K562 (cell line): ENCODE results near the gene LDB1. TPM values are rescaled to one million over a fixed set of nuclear protein-coding genes. Genes with fewer than 3 reads are reported as not detected.

Experiments
- POLR2H ChIP-seq: IDR thresholded peaks from 2 replicates; pipeline ENCODE4 v1.6.1; 2016; ENCODE audit warnings: missing genetic modification characterization, low read depth, mild to moderate bottlenecking, control low read depth, missing compliant biosample characterization, moderate library complexity
- PRPF4 ChIP-seq: fragments of 200-400 bp; formaldehyde crosslinking; IDR thresholded peaks from one replicate; pipeline ENCODE4 v1.6.1; 2017; ENCODE audit warnings: low read length, low read depth, mild to moderate bottlenecking; ENCODE audit not compliant: insufficient read depth, poor library complexity, severe bottlenecking
- SAFB ChIP-seq: fragments of 200-400 bp; formaldehyde crosslinking; IDR thresholded peaks from 2 replicates; pipeline ENCODE4 v1.6.1; 2017; ENCODE audit warnings: low read depth, low read length, borderline replicate concordance
- polyA plus RNA-seq, 8 experiments: library from polyadenylated mRNA; depleted of rRNA in 4 of 8; stranded (reverse) in 5 of 8; unstranded in 3 of 8; fragments of >200 nt; fragmentation: Nextera tagmentation in 2 of 8; fragmentation: Illumina TruSeq in 1 of 8; extraction: Ambion mirVana in 2 of 8; extraction: Trizol in 1 of 8; gene quantifications; 2 replicates each; pipeline versions ENCODE4 v1.2.1 to v1.2.3, GENCODE V29; 2011 to 2014; ENCODE audit warnings: inconsistent platforms in 1 of 8, missing spikeins in 1 of 8
- total RNA-seq, 7 experiments: library from RNA; depleted of rRNA in 6 of 7; stranded (reverse); fragments of >200 nt in 6 of 7; fragmentation: Illumina TruSeq in 2 of 7; extraction: Trizol in 2 of 7; gene quantifications; 2 replicates each; pipeline versions ENCODE4 v1.2.1 to v1.2.3, GENCODE V29; 2011 to 2021; ENCODE audit warnings: low replicate concordance in 1 of 7
- TF ChIP-seq, protein P1 (sequence below): fragments of 450-650 bp; IDR thresholded peaks from 2 replicates; pipeline ENCODE4 v1.6.1; 2016; ENCODE audit warnings: mild to moderate bottlenecking, moderate library complexity
- TF ChIP-seq, protein P2 (sequence below): fragments of 450-650 bp; IDR thresholded peaks from 2 replicates; pipeline ENCODE4 v1.6.1; 2017; ENCODE audit warnings: antibody characterized with exemption, mild to moderate bottlenecking

The LDB1 gene
- total and polyA plus RNA-seq, 9 of the 15 experiments (the other 6 are each of a cell fraction or from before 2014, with no cell fraction given): 1.9 to 137 (median 105) TPM

DNA sequence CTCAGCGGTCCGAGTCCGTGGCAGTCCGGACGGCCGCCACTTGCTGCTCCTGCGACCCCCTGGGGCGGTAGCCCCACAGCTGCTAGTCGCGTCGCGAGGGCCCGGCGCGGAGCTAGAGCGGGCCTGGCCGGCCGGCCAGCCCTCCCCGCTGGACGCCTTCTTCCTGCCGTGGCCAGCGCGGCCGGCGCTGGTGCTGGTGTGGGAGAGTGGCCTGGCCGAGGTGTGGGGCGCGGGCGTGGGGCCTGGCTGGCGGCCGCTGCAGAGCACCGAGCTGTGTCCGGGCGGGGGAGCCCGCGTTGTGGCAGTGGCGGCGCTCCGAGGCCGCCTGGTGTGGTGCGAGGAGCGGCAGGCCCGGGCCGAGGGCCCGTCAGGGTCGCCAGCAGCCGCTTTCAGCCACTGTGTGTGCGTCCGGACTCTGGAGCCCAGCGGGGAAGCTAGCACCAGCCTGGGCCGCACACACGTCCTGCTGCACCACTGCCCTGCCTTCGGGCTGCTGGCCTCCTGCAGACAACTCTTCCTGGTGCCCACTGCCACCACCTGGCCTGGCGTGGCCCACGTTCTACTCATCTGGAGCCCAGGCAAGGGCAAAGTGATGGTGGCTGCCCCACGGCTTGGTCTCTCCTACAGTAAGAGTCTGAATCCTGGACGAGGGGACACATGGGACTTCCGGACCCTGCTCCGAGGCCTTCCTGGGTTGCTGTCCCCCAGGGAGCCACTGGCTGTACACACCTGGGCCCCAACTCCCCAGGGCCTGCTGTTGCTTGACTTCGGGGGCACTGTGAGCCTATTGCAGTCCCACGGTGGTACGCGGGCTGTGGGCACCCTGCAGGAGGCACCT, 54.4 kb downstream of the LDB1 start (continued):
- no peak for TF ChIP-seq PRPF4
- TF ChIP-seq SAFB: peak; percentile 72; the same call in 1 of the 2 replicates
- TF ChIP-seq, protein P1, sequence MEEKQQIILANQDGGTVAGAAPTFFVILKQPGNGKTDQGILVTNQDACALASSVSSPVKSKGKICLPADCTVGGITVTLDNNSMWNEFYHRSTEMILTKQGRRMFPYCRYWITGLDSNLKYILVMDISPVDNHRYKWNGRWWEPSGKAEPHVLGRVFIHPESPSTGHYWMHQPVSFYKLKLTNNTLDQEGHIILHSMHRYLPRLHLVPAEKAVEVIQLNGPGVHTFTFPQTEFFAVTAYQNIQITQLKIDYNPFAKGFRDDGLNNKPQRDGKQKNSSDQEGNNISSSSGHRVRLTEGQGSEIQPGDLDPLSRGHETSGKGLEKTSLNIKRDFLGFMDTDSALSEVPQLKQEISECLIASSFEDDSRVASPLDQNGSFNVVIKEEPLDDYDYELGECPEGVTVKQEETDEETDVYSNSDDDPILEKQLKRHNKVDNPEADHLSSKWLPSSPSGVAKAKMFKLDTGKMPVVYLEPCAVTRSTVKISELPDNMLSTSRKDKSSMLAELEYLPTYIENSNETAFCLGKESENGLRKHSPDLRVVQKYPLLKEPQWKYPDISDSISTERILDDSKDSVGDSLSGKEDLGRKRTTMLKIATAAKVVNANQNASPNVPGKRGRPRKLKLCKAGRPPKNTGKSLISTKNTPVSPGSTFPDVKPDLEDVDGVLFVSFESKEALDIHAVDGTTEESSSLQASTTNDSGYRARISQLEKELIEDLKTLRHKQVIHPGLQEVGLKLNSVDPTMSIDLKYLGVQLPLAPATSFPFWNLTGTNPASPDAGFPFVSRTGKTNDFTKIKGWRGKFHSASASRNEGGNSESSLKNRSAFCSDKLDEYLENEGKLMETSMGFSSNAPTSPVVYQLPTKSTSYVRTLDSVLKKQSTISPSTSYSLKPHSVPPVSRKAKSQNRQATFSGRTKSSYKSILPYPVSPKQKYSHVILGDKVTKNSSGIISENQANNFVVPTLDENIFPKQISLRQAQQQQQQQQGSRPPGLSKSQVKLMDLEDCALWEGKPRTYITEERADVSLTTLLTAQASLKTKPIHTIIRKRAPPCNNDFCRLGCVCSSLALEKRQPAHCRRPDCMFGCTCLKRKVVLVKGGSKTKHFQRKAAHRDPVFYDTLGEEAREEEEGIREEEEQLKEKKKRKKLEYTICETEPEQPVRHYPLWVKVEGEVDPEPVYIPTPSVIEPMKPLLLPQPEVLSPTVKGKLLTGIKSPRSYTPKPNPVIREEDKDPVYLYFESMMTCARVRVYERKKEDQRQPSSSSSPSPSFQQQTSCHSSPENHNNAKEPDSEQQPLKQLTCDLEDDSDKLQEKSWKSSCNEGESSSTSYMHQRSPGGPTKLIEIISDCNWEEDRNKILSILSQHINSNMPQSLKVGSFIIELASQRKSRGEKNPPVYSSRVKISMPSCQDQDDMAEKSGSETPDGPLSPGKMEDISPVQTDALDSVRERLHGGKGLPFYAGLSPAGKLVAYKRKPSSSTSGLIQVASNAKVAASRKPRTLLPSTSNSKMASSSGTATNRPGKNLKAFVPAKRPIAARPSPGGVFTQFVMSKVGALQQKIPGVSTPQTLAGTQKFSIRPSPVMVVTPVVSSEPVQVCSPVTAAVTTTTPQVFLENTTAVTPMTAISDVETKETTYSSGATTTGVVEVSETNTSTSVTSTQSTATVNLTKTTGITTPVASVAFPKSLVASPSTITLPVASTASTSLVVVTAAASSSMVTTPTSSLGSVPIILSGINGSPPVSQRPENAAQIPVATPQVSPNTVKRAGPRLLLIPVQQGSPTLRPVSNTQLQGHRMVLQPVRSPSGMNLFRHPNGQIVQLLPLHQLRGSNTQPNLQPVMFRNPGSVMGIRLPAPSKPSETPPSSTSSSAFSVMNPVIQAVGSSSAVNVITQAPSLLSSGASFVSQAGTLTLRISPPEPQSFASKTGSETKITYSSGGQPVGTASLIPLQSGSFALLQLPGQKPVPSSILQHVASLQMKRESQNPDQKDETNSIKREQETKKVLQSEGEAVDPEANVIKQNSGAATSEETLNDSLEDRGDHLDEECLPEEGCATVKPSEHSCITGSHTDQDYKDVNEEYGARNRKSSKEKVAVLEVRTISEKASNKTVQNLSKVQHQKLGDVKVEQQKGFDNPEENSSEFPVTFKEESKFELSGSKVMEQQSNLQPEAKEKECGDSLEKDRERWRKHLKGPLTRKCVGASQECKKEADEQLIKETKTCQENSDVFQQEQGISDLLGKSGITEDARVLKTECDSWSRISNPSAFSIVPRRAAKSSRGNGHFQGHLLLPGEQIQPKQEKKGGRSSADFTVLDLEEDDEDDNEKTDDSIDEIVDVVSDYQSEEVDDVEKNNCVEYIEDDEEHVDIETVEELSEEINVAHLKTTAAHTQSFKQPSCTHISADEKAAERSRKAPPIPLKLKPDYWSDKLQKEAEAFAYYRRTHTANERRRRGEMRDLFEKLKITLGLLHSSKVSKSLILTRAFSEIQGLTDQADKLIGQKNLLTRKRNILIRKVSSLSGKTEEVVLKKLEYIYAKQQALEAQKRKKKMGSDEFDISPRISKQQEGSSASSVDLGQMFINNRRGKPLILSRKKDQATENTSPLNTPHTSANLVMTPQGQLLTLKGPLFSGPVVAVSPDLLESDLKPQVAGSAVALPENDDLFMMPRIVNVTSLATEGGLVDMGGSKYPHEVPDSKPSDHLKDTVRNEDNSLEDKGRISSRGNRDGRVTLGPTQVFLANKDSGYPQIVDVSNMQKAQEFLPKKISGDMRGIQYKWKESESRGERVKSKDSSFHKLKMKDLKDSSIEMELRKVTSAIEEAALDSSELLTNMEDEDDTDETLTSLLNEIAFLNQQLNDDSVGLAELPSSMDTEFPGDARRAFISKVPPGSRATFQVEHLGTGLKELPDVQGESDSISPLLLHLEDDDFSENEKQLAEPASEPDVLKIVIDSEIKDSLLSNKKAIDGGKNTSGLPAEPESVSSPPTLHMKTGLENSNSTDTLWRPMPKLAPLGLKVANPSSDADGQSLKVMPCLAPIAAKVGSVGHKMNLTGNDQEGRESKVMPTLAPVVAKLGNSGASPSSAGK: no peak
- TF ChIP-seq, protein P2, sequence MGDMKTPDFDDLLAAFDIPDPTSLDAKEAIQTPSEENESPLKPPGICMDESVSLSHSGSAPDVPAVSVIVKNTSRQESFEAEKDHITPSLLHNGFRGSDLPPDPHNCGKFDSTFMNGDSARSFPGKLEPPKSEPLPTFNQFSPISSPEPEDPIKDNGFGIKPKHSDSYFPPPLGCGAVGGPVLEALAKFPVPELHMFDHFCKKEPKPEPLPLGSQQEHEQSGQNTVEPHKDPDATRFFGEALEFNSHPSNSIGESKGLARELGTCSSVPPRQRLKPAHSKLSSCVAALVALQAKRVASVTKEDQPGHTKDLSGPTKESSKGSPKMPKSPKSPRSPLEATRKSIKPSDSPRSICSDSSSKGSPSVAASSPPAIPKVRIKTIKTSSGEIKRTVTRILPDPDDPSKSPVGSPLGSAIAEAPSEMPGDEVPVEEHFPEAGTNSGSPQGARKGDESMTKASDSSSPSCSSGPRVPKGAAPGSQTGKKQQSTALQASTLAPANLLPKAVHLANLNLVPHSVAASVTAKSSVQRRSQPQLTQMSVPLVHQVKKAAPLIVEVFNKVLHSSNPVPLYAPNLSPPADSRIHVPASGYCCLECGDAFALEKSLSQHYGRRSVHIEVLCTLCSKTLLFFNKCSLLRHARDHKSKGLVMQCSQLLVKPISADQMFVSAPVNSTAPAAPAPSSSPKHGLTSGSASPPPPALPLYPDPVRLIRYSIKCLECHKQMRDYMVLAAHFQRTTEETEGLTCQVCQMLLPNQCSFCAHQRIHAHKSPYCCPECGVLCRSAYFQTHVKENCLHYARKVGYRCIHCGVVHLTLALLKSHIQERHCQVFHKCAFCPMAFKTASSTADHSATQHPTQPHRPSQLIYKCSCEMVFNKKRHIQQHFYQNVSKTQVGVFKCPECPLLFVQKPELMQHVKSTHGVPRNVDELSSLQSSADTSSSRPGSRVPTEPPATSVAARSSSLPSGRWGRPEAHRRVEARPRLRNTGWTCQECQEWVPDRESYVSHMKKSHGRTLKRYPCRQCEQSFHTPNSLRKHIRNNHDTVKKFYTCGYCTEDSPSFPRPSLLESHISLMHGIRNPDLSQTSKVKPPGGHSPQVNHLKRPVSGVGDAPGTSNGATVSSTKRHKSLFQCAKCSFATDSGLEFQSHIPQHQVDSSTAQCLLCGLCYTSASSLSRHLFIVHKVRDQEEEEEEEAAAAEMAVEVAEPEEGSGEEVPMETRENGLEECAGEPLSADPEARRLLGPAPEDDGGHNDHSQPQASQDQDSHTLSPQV: no peak
- no peak for TF ChIP-seq POLR2H
